Transverse colon (tissue), 4 donors: Measurements from ENCODE around the gene SERPINB12.

Experiments used
- EP300 ChIP-seq: sonication (generic); formaldehyde crosslinking; IDR thresholded peaks from one replicate; pipeline ENCODE4 v1.6.1; 2017; ENCODE audit warnings: antibody characterized with exemption, low read depth
- POLR2AphosphoS5 ChIP-seq, 3 donors: sonication (generic); formaldehyde crosslinking; IDR thresholded peaks; one replicate each; pipeline ENCODE4 v1.6.1; 2016; ENCODE audit warnings: antibody characterized with exemption in 3 of 3
- TF ChIP-seq, protein P1 (sequence below), 5 experiments: fragments of 200-600 bp in 3 of 5; fragments of 450-650 bp in 2 of 5; sonication (generic) in 3 of 5; IDR thresholded peaks; 1 replicate in 2 of 5; 2 replicates in 3 of 5; pipeline ENCODE4 v1.5.1; 2016 to 2017; ENCODE audit warnings: antibody characterized with exemption in 5 of 5, inconsistent platforms in 3 of 5, mild to moderate bottlenecking in 2 of 5, moderate library complexity in 1 of 5

- TF ChIP-seq EP300 (no peak), POLR2AphosphoS5 (IDR thresholded peaks at IDR 0.05) (no peak)
- TF ChIP-seq, protein P1, sequence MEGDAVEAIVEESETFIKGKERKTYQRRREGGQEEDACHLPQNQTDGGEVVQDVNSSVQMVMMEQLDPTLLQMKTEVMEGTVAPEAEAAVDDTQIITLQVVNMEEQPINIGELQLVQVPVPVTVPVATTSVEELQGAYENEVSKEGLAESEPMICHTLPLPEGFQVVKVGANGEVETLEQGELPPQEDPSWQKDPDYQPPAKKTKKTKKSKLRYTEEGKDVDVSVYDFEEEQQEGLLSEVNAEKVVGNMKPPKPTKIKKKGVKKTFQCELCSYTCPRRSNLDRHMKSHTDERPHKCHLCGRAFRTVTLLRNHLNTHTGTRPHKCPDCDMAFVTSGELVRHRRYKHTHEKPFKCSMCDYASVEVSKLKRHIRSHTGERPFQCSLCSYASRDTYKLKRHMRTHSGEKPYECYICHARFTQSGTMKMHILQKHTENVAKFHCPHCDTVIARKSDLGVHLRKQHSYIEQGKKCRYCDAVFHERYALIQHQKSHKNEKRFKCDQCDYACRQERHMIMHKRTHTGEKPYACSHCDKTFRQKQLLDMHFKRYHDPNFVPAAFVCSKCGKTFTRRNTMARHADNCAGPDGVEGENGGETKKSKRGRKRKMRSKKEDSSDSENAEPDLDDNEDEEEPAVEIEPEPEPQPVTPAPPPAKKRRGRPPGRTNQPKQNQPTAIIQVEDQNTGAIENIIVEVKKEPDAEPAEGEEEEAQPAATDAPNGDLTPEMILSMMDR (IDR thresholded peaks at IDR 0.05), result no peak
Observed at GRCh38 chr18:63542069-63542468, at the start of gene SERPINB12.
